CD4-positive, CD25-positive, alpha-beta regulatory T cell (primary cell): ENCODE results near the gene ANKRD33B. TPM values are rescaled to one million over a fixed set of nuclear protein-coding genes. Genes with fewer than 3 reads are reported as not detected.

Source experiments
- ATAC-seq, 2 donors: fragments of 150-1000 bp; cut with Tn5 transposase; one replicate each; pipeline ENCODE4 v1.10.0; 2021; ENCODE audit warnings: low read depth in 2 of 2, moderate number of reproducible peaks in 2 of 2, moderate library complexity in 1 of 2
- DNase-seq, 3 donors: peaks; one replicate each; pipeline versions ENCODE4 v3.0.0 to v3.0.0-alpha.2; 2012 to 2022; ENCODE audit warnings: mixed read lengths in 1 of 3
- H3K27ac ChIP-seq: one replicate; pipeline ENCODE4 v1.7.0; 2013; ENCODE audit warnings: mild to moderate bottlenecking, low read length; ENCODE audit not compliant: insufficient read depth, poor library complexity, severe bottlenecking
- H3K27me3 ChIP-seq: one replicate; pipeline ENCODE4 v1.7.0; 2013; ENCODE audit warnings: low read length; ENCODE audit not compliant: control insufficient read depth, insufficient read depth
- H3K36me3 ChIP-seq: one replicate; pipeline ENCODE4 v1.7.0; 2013; ENCODE audit warnings: mild to moderate bottlenecking, low read length, moderate library complexity; ENCODE audit not compliant: control insufficient read depth, insufficient read depth
- H3K4me1 ChIP-seq: 2 replicates; pipeline ENCODE4 v1.7.0; 2013; ENCODE audit warnings: mild to moderate bottlenecking, low read length; ENCODE audit not compliant: insufficient read depth, control insufficient read depth, poor library complexity, severe bottlenecking
- H3K4me3 ChIP-seq: one replicate; pipeline ENCODE4 v1.7.0; 2013; ENCODE audit warnings: low read depth, mild to moderate bottlenecking, low read length, moderate library complexity
- H3K9me3 ChIP-seq, 2 experiments: 1 replicate in 1 of 2; 2 replicates in 1 of 2; pipeline ENCODE4 v1.7.0; 2013; ENCODE audit warnings: low read length in 2 of 2, mild to moderate bottlenecking in 1 of 2, moderate library complexity in 1 of 2; ENCODE audit not compliant: control insufficient read depth in 2 of 2
- H3K27ac Mint-ChIP-seq, 3 donors: one replicate each; pipeline ENCODE4 v1.8.0; 2020 to 2022; ENCODE audit warnings: mild to moderate bottlenecking in 3 of 3, mixed read lengths in 3 of 3, moderate library complexity in 2 of 3
- H3K27me3 Mint-ChIP-seq: one replicate; pipeline ENCODE4 v1.8.0; 2022; ENCODE audit warnings: mild to moderate bottlenecking, mixed read lengths
- H3K36me3 Mint-ChIP-seq: one replicate; pipeline ENCODE4 v1.8.0; 2020; ENCODE audit warnings: mixed read lengths
- H3K4me1 Mint-ChIP-seq, 4 donors: one replicate each; pipeline ENCODE4 v1.8.0; 2020 to 2022; ENCODE audit warnings: mixed read lengths in 4 of 4, mild to moderate bottlenecking in 1 of 4
- H3K4me3 Mint-ChIP-seq, 4 donors: one replicate each; pipeline ENCODE4 v1.8.0; 2020 to 2022; ENCODE audit warnings: mild to moderate bottlenecking in 4 of 4, mixed read lengths in 4 of 4, moderate library complexity in 3 of 4
- H3K9me3 Mint-ChIP-seq, 7 donors: one replicate each; pipeline ENCODE4 v1.8.0; 2020 to 2022; ENCODE audit warnings: mixed read lengths in 7 of 7, mild to moderate bottlenecking in 3 of 7, moderate library complexity in 2 of 7
- polyA plus RNA-seq, 4 donors: library from polyadenylated mRNA; unstranded; fragments of 300-500 nt; fragmentation: Illumina TruSeq; gene quantifications; one replicate each; pipeline ENCODE4 v1.2.3, GENCODE V29; 2021
- total RNA-seq: library from RNA; stranded (reverse); gene quantifications from one replicate; pipeline ENCODE4 v1.2.3, GENCODE V29; 2022

The ANKRD33B gene
- total and polyA plus RNA-seq, 5 donors from 2014 or later = 0.25 to 6.6 (median 0.33) TPM

GRCh38 chr5:10522224-10522611 lies 41.7 kb upstream of the ANKRD33B start:
- ATAC-seq (no peak), DNase-seq (no peak)
- Histone ChIP-seq H3K27me3 (no peaks in the 10 kb centered on the region), H3K9me3 (no peaks in the 10 kb centered on the region), H3K4me1 (no peaks in the 10 kb centered on the region), H3K36me3 (no peaks in the 10 kb centered on the region), H3K27ac (no peak overlapping the region), H3K4me3 (no peak overlapping the region)
- Mint-ChIP-seq H3K4me1 (peaks cover 0 to 4% (median 0%) of the 10 kb centered on the region in 4 donors), H3K9me3 (peaks cover 0 to 6% (median 2%) of the 10 kb centered on the region in 7 donors), H3K27me3 (peaks cover 13% of the 10 kb centered on the region), H3K27ac (no peak overlapping the region), H3K4me3 (no peak overlapping the region), H3K36me3 (peaks cover 11% of the 10 kb centered on the region)

- Histone ChIP-seq H3K4me3 (no peak overlapping the region), H3K27ac (no peak overlapping the region), H3K9me3 (no peaks in the 10 kb centered on the region), H3K4me1 (no peaks in the 10 kb centered on the region), H3K27me3 (no peaks in the 10 kb centered on the region), H3K36me3 (no peaks in the 10 kb centered on the region)
- no peak for DNase-seq
- Mint-ChIP-seq H3K4me1 (no peaks in the 10 kb centered on the region), H3K9me3 (peaks cover 0 to 6% (median 2%) of the 10 kb centered on the region in 7 donors), H3K27me3 (peaks cover 14% of the 10 kb centered on the region), H3K36me3 (peaks cover 11% of the 10 kb centered on the region), H3K4me3 (no peak overlapping the region), H3K27ac (no peak overlapping the region)
- no peak for ATAC-seq
Measured at GRCh38 chr5:10524376-10525123, 39.3 kb upstream of the ANKRD33B start.

GRCh38 chr5:10525124-10525495 lies 38.8 kb upstream of the ANKRD33B start:
- Mint-ChIP-seq H3K36me3 (peaks cover 11% of the 10 kb centered on the region), H3K4me1 (no peaks in the 10 kb centered on the region), H3K9me3 (peaks cover 0 to 6% (median 2%) of the 10 kb centered on the region in 7 donors), H3K4me3 (no peak overlapping the region), H3K27me3 (peaks cover 20% of the 10 kb centered on the region), H3K27ac (no peak overlapping the region)
- no peak overlapping the region for H3K4me3 ChIP-seq
- no peaks in the 10 kb centered on the region for H3K36me3 ChIP-seq
- H3K4me1 ChIP-seq = no peaks in the 10 kb centered on the region
- DNase-seq (no peak), ATAC-seq (no peak)
- no peak overlapping the region for H3K27ac ChIP-seq
- no peaks in the 10 kb centered on the region for H3K9me3 ChIP-seq
- H3K27me3 ChIP-seq = no peaks in the 10 kb centered on the region

- no peaks in the 10 kb centered on the region for H3K9me3 ChIP-seq
- no peak overlapping the region for H3K4me3 Mint-ChIP-seq
- H3K27ac Mint-ChIP-seq = no peak overlapping the region
- no peak overlapping the region for H3K27ac ChIP-seq
- H3K4me3 ChIP-seq = no peak overlapping the region
- peaks cover under 1% of the 10 kb centered on the region for H3K27me3 ChIP-seq
- H3K36me3 Mint-ChIP-seq = peaks cover 10% of the 10 kb centered on the region
- no peaks in the 10 kb centered on the region for H3K36me3 ChIP-seq
- DNase-seq (no peak), ATAC-seq (no peak)
- peaks cover 27% of the 10 kb centered on the region for H3K27me3 Mint-ChIP-seq
- H3K4me1 ChIP-seq = no peaks in the 10 kb centered on the region
- H3K9me3 Mint-ChIP-seq = peaks cover 0 to 6% (median 3%) of the 10 kb centered on the region in 7 donors
- peaks cover 0 to 5% (median 0%) of the 10 kb centered on the region in 4 donors for H3K4me1 Mint-ChIP-seq
Measured at GRCh38 chr5:10527281-10527950, 36.5 kb upstream of the ANKRD33B start.

GRCh38 chr5:10528056-10528816 lies 35.6 kb upstream of the ANKRD33B start:
- DNase-seq = no peak
- H3K27me3 Mint-ChIP-seq = peaks cover 27% of the 10 kb centered on the region
- Histone ChIP-seq H3K4me3 (no peak overlapping the region), H3K27me3 (peaks cover 3% of the 10 kb centered on the region), H3K36me3 (no peaks in the 10 kb centered on the region), H3K9me3 (no peaks in the 10 kb centered on the region), H3K4me1 (peaks cover 2% of the 10 kb centered on the region), H3K27ac (no peak overlapping the region)
- no peak overlapping the region for H3K4me3 Mint-ChIP-seq
- H3K4me1 Mint-ChIP-seq = peaks cover 0 to 6% (median 3%) of the 10 kb centered on the region in 4 donors
- H3K36me3 Mint-ChIP-seq = peaks cover 2% of the 10 kb centered on the region
- no peak for ATAC-seq
- H3K9me3 Mint-ChIP-seq = peaks cover 0 to 4% (median under 1%) of the 10 kb centered on the region in 7 donors
- H3K27ac Mint-ChIP-seq = no peak overlapping the region

- no peak for ATAC-seq
- Mint-ChIP-seq H3K27ac (no peak overlapping the region), H3K9me3 (peaks cover 0 to 4% (median 0%) of the 10 kb centered on the region in 7 donors), H3K36me3 (no peaks in the 10 kb centered on the region), H3K4me3 (no peak overlapping the region), H3K4me1 (peaks cover 0 to 6% (median 3%) of the 10 kb centered on the region in 4 donors), H3K27me3 (peaks cover 27% of the 10 kb centered on the region)
- Histone ChIP-seq H3K27ac (no peak overlapping the region), H3K27me3 (peaks cover 3% of the 10 kb centered on the region), H3K36me3 (no peaks in the 10 kb centered on the region), H3K9me3 (no peaks in the 10 kb centered on the region), H3K4me1 (peaks cover 3% of the 10 kb centered on the region), H3K4me3 (no peak overlapping the region)
- no peak for DNase-seq
Measured at GRCh38 chr5:10528827-10529226, 35.0 kb upstream of the ANKRD33B start.

- no peak for DNase-seq
Measured at GRCh38 chr5:10530601-10531320, 33.1 kb upstream of the ANKRD33B start.

More at GRCh38 chr5:10530601-10531320, 33.1 kb upstream of the ANKRD33B start:
- H3K27ac ChIP-seq = no peak overlapping the region
- Mint-ChIP-seq H3K27ac (no peak overlapping the region), H3K27me3 (peaks cover 28% of the 10 kb centered on the region), H3K36me3 (no peaks in the 10 kb centered on the region), H3K9me3 (peaks cover 0 to 3% (median 0%) of the 10 kb centered on the region in 7 donors), H3K4me1 (peaks cover 0 to 6% (median 3%) of the 10 kb centered on the region in 4 donors), H3K4me3 (no peak overlapping the region)
- H3K4me3 ChIP-seq = no peak overlapping the region
- H3K36me3 ChIP-seq = no peaks in the 10 kb centered on the region
- peaks cover 3% of the 10 kb centered on the region for H3K4me1 ChIP-seq
- H3K27me3 ChIP-seq = peaks cover 3% of the 10 kb centered on the region
- no peak for ATAC-seq
- no peaks in the 10 kb centered on the region for H3K9me3 ChIP-seq
